GM23248 (cell line): ENCODE results near the gene PGC.

Experiments used
- EZH2 ChIP-seq: fragments of 200-600 bp; sonication (generic); IDR thresholded peaks from 2 replicates; pipeline ENCODE4 v1.6.1; 2018; ENCODE audit warnings: antibody characterized with exemption, mild to moderate bottlenecking; ENCODE audit not compliant: insufficient read depth, poor library complexity, severe bottlenecking
- EZH2phosphoT487 ChIP-seq: fragments of 200-600 bp; sonication (generic); IDR thresholded peaks from 2 replicates; pipeline ENCODE4 v1.6.1; 2018; ENCODE audit warnings: antibody characterized with exemption, moderate library complexity, mild to moderate bottlenecking, low read depth; ENCODE audit not compliant: insufficient read depth

DNA sequence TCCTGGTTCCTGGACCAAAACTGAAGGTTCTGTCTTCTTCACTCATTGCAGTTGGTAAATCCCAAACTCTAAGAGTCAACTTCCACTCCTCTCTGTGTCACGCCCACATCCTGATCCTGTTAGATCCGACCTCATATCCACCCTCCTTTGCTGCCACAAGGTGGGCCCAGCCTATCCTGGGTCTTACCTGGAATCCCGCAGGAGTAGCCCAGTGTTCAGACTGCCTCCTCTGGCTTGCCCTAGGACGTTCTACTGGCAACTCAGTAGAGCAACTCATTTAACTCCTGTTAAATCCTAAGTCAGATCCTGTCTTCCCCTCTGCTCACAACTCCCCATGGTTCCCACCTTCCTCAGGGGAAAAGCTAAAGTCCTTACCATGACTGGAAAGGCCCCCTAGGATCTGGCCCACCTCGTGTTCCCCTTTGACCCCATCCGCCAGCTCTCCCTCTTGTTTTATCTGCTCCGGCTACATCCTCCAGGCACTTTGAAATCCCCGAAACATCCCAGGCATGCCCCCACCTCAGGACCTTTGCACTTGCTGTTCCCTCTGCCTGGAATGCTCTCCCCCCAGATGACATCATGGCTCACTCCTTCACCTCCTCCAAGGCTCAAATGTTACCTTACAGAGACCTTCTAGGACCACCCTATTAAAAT is 55.6 kb downstream of the PGC start:
- TF ChIP-seq EZH2phosphoT487 (no peak), EZH2 (no peak)
